Hepatocyte (in vitro differentiated cells): Measurements from ENCODE around the gene SLC1A4. TPM values are rescaled to one million over a fixed set of nuclear protein-coding genes. Genes with fewer than 3 reads are reported as not detected.

ENCODE experiments used
- DNase-seq: peaks from one replicate; pipeline ENCODE4 v3.0.0-alpha.2; 2016; ENCODE audit warnings: low spot score
- H2AFZ ChIP-seq: fragments of 200-600 bp; sonication (generic); 2 replicates; pipeline ENCODE4 v1.6.0; 2016; ENCODE audit warnings: antibody characterized with exemption, mild to moderate bottlenecking
- H3K27ac ChIP-seq: fragments of 200-600 bp; sonication (generic); 2 replicates; pipeline ENCODE4 v1.5.1; 2016; ENCODE audit warnings: mild to moderate bottlenecking
- H3K27me3 ChIP-seq: fragments of 200-600 bp; sonication (generic); 2 replicates; pipeline ENCODE4 v1.6.1; 2016
- H3K36me3 ChIP-seq: fragments of 200-600 bp; sonication (generic); replicated peaks from 2 replicates; pipeline ENCODE4 v1.5.1; 2016; ENCODE audit warnings: low read depth; ENCODE audit not compliant: insufficient read depth
- H3K4me1 ChIP-seq: fragments of 200-600 bp; sonication (generic); 2 replicates; pipeline ENCODE4 v1.5.1; 2016; ENCODE audit warnings: mild to moderate bottlenecking, moderate library complexity; ENCODE audit not compliant: insufficient read depth
- H3K4me2 ChIP-seq: fragments of 200-600 bp; sonication (generic); 2 replicates; pipeline ENCODE4 v1.6.0; 2016
- H3K4me3 ChIP-seq: fragments of 200-600 bp; sonication (generic); 2 replicates; pipeline ENCODE4 v1.5.1; 2016; ENCODE audit warnings: mild to moderate bottlenecking
- H3K79me2 ChIP-seq: fragments of 200-600 bp; sonication (generic); 2 replicates; pipeline ENCODE4 v1.6.0; 2017; ENCODE audit warnings: mild to moderate bottlenecking
- H3K9me2 ChIP-seq: fragments of 200-600 bp; sonication (generic); replicated peaks from 2 replicates; pipeline ENCODE4 v1.6.0; 2017; ENCODE audit warnings: mild to moderate bottlenecking; ENCODE audit not compliant: insufficient read depth
- H3K9me3 ChIP-seq: fragments of 200-600 bp; sonication (generic); 2 replicates; pipeline ENCODE4 v1.5.1; 2016; ENCODE audit warnings: low read depth, mild to moderate bottlenecking
- H4K20me1 ChIP-seq: fragments of 200-600 bp; sonication (generic); 2 replicates; pipeline ENCODE4 v1.6.0; 2016; ENCODE audit warnings: mild to moderate bottlenecking; ENCODE audit not compliant: insufficient read depth, poor library complexity, severe bottlenecking
- CTCF ChIP-seq: fragments of 200-600 bp; sonication (generic); IDR thresholded peaks from 2 replicates; pipeline ENCODE4 v1.5.1; 2016; ENCODE audit warnings: antibody characterized with exemption, mild to moderate bottlenecking; ENCODE audit not compliant: poor library complexity
- EZH2 ChIP-seq: fragments of 200-600 bp; sonication (generic); IDR thresholded peaks from 2 replicates; pipeline ENCODE4 v1.6.1; 2016; ENCODE audit warnings: antibody characterized with exemption, mild to moderate bottlenecking, borderline replicate concordance
- EZH2phosphoT487 ChIP-seq: fragments of 200-600 bp; sonication (generic); IDR thresholded peaks from one replicate; pipeline ENCODE4 v1.6.1; 2018; ENCODE audit warnings: antibody characterized with exemption, mild to moderate bottlenecking, low read depth, moderate library complexity; ENCODE audit not compliant: unreplicated experiment, severe bottlenecking
- WGBS: methylation state at CpG from one replicate; pipeline ENCODE4 v1.1.6; 2016; ENCODE audit warnings: low lambda C conversion rate; ENCODE audit errors: missing lambda C conversion rate; 5-methylcytosine and 5-hydroxymethylcytosine counted together
- polyA plus RNA-seq: library from polyadenylated mRNA; unstranded; fragments of >200 nt; fragmentation: Nextera tagmentation; extraction: Ambion mirVana; gene quantifications from 2 replicates; pipeline ENCODE4 v1.2.1, GENCODE V29; 2016
- total RNA-seq: library from RNA; depleted of rRNA; stranded (reverse); fragments of >200 nt; gene quantifications from 2 replicates; pipeline ENCODE4 v1.2.3, GENCODE V29; 2014

The SLC1A4 gene
- total and polyA plus RNA-seq, 2 experiments from 2014 or later, result 14.2 to 17.8 TPM

GRCh38 chr2:64951306-64951953 lies 37.8 kb upstream of the SLC1A4 start:
- no peak for TF ChIP-seq CTCF
- no peak for TF ChIP-seq EZH2
- no peak for TF ChIP-seq EZH2phosphoT487

GRCh38 chr2:64952096-64952495 lies 37.1 kb upstream of the SLC1A4 start:
- Histone ChIP-seq H3K27ac (no peak overlapping the region), H3K9me2 (no peaks in the 10 kb centered on the region), H3K4me3 (no peak overlapping the region), H3K36me3 (no peaks in the 10 kb centered on the region), H2AFZ (no peak overlapping the region), H4K20me1 (no peaks in the 10 kb centered on the region), H3K4me2 (no peak overlapping the region), H3K79me2 (no peaks in the 10 kb centered on the region), H3K9me3 (no peaks in the 10 kb centered on the region), H3K4me1 (no peaks in the 10 kb centered on the region), H3K27me3 (no peaks in the 10 kb centered on the region)
- TF ChIP-seq CTCF (no peak), EZH2phosphoT487 (no peak), EZH2 (no peak)
- no peak for DNase-seq
- WGBS, result 98% methylated on average over 6 of the region's 6 CpGs

More at GRCh38 chr2:64951306-64951953, 37.8 kb upstream of the SLC1A4 start:
- Histone ChIP-seq H2AFZ (no peak overlapping the region), H3K9me2 (no peaks in the 10 kb centered on the region), H3K4me3 (no peak overlapping the region), H3K4me2 (no peak overlapping the region), H3K79me2 (no peaks in the 10 kb centered on the region), H3K9me3 (no peaks in the 10 kb centered on the region), H3K27me3 (no peaks in the 10 kb centered on the region), H4K20me1 (no peaks in the 10 kb centered on the region), H3K4me1 (peaks cover 4% of the 10 kb centered on the region), H3K27ac (no peak overlapping the region), H3K36me3 (no peaks in the 10 kb centered on the region)
- WGBS, result 80% methylated on average over 5 of the region's 5 CpGs
- DNase-seq, result no peak

- no peak overlapping the region for H3K4me2 ChIP-seq
- no peaks in the 10 kb centered on the region for H4K20me1 ChIP-seq
- no peak overlapping the region for H3K4me3 ChIP-seq
- no peak overlapping the region for H2AFZ ChIP-seq
- no peak for TF ChIP-seq EZH2
- TF ChIP-seq EZH2phosphoT487, result no peak
- TF ChIP-seq CTCF, result no peak
- no peaks in the 10 kb centered on the region for H3K9me2 ChIP-seq
- no peak for DNase-seq
- H3K9me3 ChIP-seq, result no peaks in the 10 kb centered on the region
- 92% methylated on average over 15 of the region's 15 CpGs for WGBS
- H3K4me1 ChIP-seq, result no peaks in the 10 kb centered on the region
- H3K27me3 ChIP-seq, result no peaks in the 10 kb centered on the region
- no peaks in the 10 kb centered on the region for H3K79me2 ChIP-seq
- no peak overlapping the region for H3K27ac ChIP-seq
- H3K36me3 ChIP-seq, result no peaks in the 10 kb centered on the region
These were observed 36.4 kb upstream of the SLC1A4 start for GRCh38 chr2:64952511-64953482.
